ENCODE data around the gene DPEP3.

- TF ChIP-seq CTCF (IDR thresholded peaks at IDR 0.05) (no peak), POLR2A (IDR thresholded peaks at IDR 0.05) (no peak)
Measured at GRCh38 chr16:67949645-67950044, 30.7 kb downstream of the DPEP3 start.

Data from esophagus squamous epithelium (tissue), 4 donors.